ENCODE results near the gene FSTL4.

FSTL4 gene

GRCh38 chr5:133303298-133303697 is 309.0 kb downstream of the FSTL4 start:
- no peak for DNase-seq (ENCODE audit: extremely low read depth, low read depth)
- no peak for TF ChIP-seq CTCF (IDR thresholded peaks at IDR 0.05; ENCODE audit: low read depth, low read length)

GRCh38 chr5:133299728-133300127 is 312.6 kb downstream of the FSTL4 start:
- DNase-seq (ENCODE audit: extremely low read depth, low read depth) = no peak
- TF ChIP-seq CTCF (IDR thresholded peaks at IDR 0.05; ENCODE audit: low read depth, low read length) = no peak

GRCh38 chr5:133299021-133299420 is 313.3 kb downstream of the FSTL4 start:
- DNase-seq (ENCODE audit: extremely low read depth, low read depth) = no peak

GRCh38 chr5:133298447-133298846 is 313.9 kb downstream of the FSTL4 start:
- no peak for DNase-seq (ENCODE audit: extremely low read depth, low read depth)
- no peak for TF ChIP-seq CTCF (IDR thresholded peaks at IDR 0.05; ENCODE audit: low read depth, low read length)

More at GRCh38 chr5:133299021-133299420, 313.3 kb downstream of the FSTL4 start:
- no peak for TF ChIP-seq CTCF (IDR thresholded peaks at IDR 0.05; ENCODE audit: low read depth, low read length)

- no peak for DNase-seq (ENCODE audit: extremely low read depth, low read depth)
- no peak for TF ChIP-seq CTCF (IDR thresholded peaks at IDR 0.05; ENCODE audit: low read depth, low read length)
These were observed 315.0 kb downstream of the FSTL4 start for GRCh38 chr5:133297293-133297692.

- TF ChIP-seq CTCF (IDR thresholded peaks at IDR 0.05; ENCODE audit: low read depth, low read length) = no peak
- DNase-seq (ENCODE audit: extremely low read depth, low read depth) = no peak
These were observed 315.7 kb downstream of the FSTL4 start for GRCh38 chr5:133296624-133297023.

GRCh38 chr5:133295520-133295919 is 316.8 kb downstream of the FSTL4 start:
- DNase-seq (ENCODE audit: extremely low read depth, low read depth) = no peak

More at GRCh38 chr5:133295520-133295919, 316.8 kb downstream of the FSTL4 start:
- TF ChIP-seq CTCF (IDR thresholded peaks at IDR 0.05; ENCODE audit: low read depth, low read length) = no peak
